ENCODE results near the gene ADNP.

DNA sequence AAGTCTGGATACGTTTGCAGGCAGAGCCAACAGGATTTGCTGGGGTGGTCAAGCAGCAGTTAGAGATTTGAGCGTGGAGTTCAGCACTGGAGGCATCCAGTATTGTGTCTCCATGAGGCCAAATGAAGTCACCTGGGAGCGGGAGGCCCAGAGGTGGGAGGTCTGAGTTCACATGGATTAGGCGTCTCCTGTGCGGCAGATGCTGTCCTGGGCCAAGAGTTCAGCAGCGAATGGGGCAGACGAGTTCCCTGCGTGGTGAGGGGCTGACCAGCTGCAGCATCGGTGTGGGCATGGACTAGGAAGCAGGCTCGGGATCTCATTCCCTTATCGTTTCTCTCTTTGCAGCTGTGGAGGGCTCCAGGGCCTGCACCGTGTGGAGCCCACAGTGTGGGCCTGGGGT, 70.2 kb downstream of the ADNP start:
- TF ChIP-seq, protein P1, sequence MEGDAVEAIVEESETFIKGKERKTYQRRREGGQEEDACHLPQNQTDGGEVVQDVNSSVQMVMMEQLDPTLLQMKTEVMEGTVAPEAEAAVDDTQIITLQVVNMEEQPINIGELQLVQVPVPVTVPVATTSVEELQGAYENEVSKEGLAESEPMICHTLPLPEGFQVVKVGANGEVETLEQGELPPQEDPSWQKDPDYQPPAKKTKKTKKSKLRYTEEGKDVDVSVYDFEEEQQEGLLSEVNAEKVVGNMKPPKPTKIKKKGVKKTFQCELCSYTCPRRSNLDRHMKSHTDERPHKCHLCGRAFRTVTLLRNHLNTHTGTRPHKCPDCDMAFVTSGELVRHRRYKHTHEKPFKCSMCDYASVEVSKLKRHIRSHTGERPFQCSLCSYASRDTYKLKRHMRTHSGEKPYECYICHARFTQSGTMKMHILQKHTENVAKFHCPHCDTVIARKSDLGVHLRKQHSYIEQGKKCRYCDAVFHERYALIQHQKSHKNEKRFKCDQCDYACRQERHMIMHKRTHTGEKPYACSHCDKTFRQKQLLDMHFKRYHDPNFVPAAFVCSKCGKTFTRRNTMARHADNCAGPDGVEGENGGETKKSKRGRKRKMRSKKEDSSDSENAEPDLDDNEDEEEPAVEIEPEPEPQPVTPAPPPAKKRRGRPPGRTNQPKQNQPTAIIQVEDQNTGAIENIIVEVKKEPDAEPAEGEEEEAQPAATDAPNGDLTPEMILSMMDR (conservative IDR thresholded peaks at IDR 0.05; ENCODE audit: low read depth, low read length): no peak
- TF ChIP-seq POLR2A (IDR thresholded peaks at IDR 0.05; ENCODE audit: low read depth, low read length) (no peak), FOS (IDR thresholded peaks at IDR 0.05; ENCODE audit: low read depth, low read length) (no peak), RFX5 (IDR thresholded peaks at IDR 0.05; ENCODE audit: low read depth, low read length) (no peak), RAD21 (IDR thresholded peaks at IDR 0.05; ENCODE audit: low read length) (no peak), MAZ (IDR thresholded peaks at IDR 0.05; ENCODE audit: borderline replicate concordance, low read depth, low read length) (no peak), CEBPB (IDR thresholded peaks at IDR 0.05; ENCODE audit: low read depth, low read length) (no peak), SMC3 (IDR thresholded peaks at IDR 0.05; ENCODE audit: low read depth, low read length) (no peak), MXI1 (IDR thresholded peaks at IDR 0.05; ENCODE audit: borderline replicate concordance, low read depth, low read length) (no peak), CHD1 (IDR thresholded peaks at IDR 0.05; ENCODE audit: low read depth, low read length) (no peak), RCOR1 (IDR thresholded peaks at IDR 0.05; ENCODE audit: insufficient replicate concordance, low read length) (no peak), BHLHE40 (IDR thresholded peaks at IDR 0.05; ENCODE audit: low read depth, low read length) (no peak)
- TF ChIP-seq, protein P2, sequence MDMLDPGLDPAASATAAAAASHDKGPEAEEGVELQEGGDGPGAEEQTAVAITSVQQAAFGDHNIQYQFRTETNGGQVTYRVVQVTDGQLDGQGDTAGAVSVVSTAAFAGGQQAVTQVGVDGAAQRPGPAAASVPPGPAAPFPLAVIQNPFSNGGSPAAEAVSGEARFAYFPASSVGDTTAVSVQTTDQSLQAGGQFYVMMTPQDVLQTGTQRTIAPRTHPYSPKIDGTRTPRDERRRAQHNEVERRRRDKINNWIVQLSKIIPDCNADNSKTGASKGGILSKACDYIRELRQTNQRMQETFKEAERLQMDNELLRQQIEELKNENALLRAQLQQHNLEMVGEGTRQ (IDR thresholded peaks at IDR 0.05; ENCODE audit: low read depth, low read length): no peak
- TF ChIP-seq, protein P3, sequence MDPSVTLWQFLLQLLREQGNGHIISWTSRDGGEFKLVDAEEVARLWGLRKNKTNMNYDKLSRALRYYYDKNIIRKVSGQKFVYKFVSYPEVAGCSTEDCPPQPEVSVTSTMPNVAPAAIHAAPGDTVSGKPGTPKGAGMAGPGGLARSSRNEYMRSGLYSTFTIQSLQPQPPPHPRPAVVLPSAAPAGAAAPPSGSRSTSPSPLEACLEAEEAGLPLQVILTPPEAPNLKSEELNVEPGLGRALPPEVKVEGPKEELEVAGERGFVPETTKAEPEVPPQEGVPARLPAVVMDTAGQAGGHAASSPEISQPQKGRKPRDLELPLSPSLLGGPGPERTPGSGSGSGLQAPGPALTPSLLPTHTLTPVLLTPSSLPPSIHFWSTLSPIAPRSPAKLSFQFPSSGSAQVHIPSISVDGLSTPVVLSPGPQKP (IDR thresholded peaks at IDR 0.05; ENCODE audit: borderline replicate concordance, low read depth, low read length): no peak

Measured in IMR-90 (cell line).